Smooth muscle cell (in vitro differentiated cells): ENCODE measurements around the gene RERE. TPM values are rescaled to one million over a fixed set of nuclear protein-coding genes. Genes with fewer than 3 reads are reported as not detected.

Source experiments
- DNase-seq: peaks from one replicate; lab custom pipeline; 2025; ENCODE audit not compliant: unreplicated experiment; lab: John Stamatoyannopoulos, UW
- H2AFZ ChIP-seq: fragments of 200-600 bp; sonication (generic); 2 replicates; pipeline ENCODE4 v1.6.0; 2016; ENCODE audit warnings: antibody characterized with exemption, low read depth, mild to moderate bottlenecking
- H3F3A ChIP-seq: fragments of 200-600 bp; sonication (generic); 2 replicates; pipeline ENCODE4 v1.6.0; 2017; ENCODE audit warnings: antibody characterized with exemption, low read depth
- H3K27ac ChIP-seq: fragments of 200-600 bp; sonication (generic); 2 replicates; pipeline ENCODE4 v1.5.1; 2016; ENCODE audit warnings: low read depth, mild to moderate bottlenecking
- H3K27me3 ChIP-seq: fragments of 200-600 bp; sonication (generic); 2 replicates; pipeline ENCODE4 v1.6.1; 2016; ENCODE audit warnings: low read depth, mild to moderate bottlenecking
- H3K36me3 ChIP-seq: fragments of 200-600 bp; sonication (generic); 2 replicates; pipeline ENCODE4 v1.5.1; 2016; ENCODE audit warnings: low read depth
- H3K4me1 ChIP-seq: fragments of 200-600 bp; sonication (generic); 2 replicates; pipeline ENCODE4 v1.5.1; 2016; ENCODE audit warnings: low read depth
- H3K4me2 ChIP-seq: fragments of 200-600 bp; sonication (generic); 2 replicates; pipeline ENCODE4 v1.6.0; 2016; ENCODE audit warnings: mild to moderate bottlenecking
- H3K4me3 ChIP-seq: fragments of 200-600 bp; sonication (generic); 2 replicates; pipeline ENCODE4 v1.5.1; 2016; ENCODE audit warnings: mild to moderate bottlenecking
- H3K79me2 ChIP-seq: fragments of 200-600 bp; sonication (generic); 2 replicates; pipeline ENCODE4 v1.6.0; 2016; ENCODE audit warnings: low read depth, mild to moderate bottlenecking
- H3K9ac ChIP-seq: fragments of 200-600 bp; sonication (generic); 2 replicates; pipeline ENCODE4 v1.6.0; 2016; ENCODE audit warnings: low read depth
- H3K9me3 ChIP-seq: fragments of 200-600 bp; sonication (generic); replicated peaks from 2 replicates; pipeline ENCODE4 v1.5.1; 2016; ENCODE audit warnings: low read depth
- H4K20me1 ChIP-seq: fragments of 200-600 bp; sonication (generic); 2 replicates; pipeline ENCODE4 v1.6.0; 2016; ENCODE audit warnings: low read depth
- CTCF ChIP-seq: fragments of 200-600 bp; sonication (generic); IDR thresholded peaks from 2 replicates; pipeline ENCODE4 v1.5.1; 2017; ENCODE audit warnings: borderline replicate concordance, mild to moderate bottlenecking, antibody characterized with exemption; ENCODE audit not compliant: insufficient read depth, poor library complexity, severe bottlenecking
- WGBS: methylation state at CpG from one replicate; pipeline ENCODE4 v1.1.7; 2016; ENCODE audit warnings: low lambda C conversion rate; 5-methylcytosine and 5-hydroxymethylcytosine counted together
- polyA plus RNA-seq: library from polyadenylated mRNA; unstranded; fragments of >200 nt; fragmentation: Nextera tagmentation; extraction: Ambion mirVana; gene quantifications from 2 replicates; pipeline ENCODE4 v1.2.1, GENCODE V29; 2016
- total RNA-seq: library from RNA; depleted of rRNA; stranded (reverse); fragments of >200 nt; gene quantifications from 2 replicates; pipeline ENCODE4 v1.2.3, GENCODE V29; 2014

RERE gene
- total and polyA plus RNA-seq, 2 experiments from 2014 or later, result 45.6 to 59.2 TPM

DNA sequence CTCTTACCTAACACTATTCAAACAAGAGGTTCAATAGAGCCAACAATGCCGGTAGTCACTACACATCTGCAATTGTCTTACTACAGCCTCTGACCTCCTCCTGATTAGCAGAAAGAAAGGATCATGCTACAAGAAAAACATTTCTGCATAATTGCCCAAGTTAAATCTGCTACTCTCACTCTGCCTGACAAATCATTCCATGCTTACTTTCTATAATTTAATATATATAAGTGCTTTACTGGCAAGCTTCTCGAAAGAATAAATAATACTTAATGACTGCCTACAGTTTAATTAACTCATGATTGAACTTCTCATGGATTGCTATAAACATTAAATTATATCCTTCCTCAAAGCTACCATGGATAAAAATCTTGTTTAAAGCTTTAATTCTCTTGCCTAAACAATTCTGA lies 343.5 kb downstream of the RERE start:
- 91% methylated on average over 2 of the region's 2 CpGs for WGBS
- no peak overlapping the region for H3K4me2 ChIP-seq
- TF ChIP-seq CTCF, result no peak
- peaks cover 35% of the 10 kb centered on the region for H3K4me1 ChIP-seq
- H2AFZ ChIP-seq, result no peak overlapping the region
- no peak overlapping the region for H3K27ac ChIP-seq
- H3K9ac ChIP-seq, result no peak overlapping the region
- peaks cover 22% of the 10 kb centered on the region for H3F3A ChIP-seq
- H3K9me3 ChIP-seq, result no peaks in the 10 kb centered on the region
- H3K27me3 ChIP-seq, result no peaks in the 10 kb centered on the region
- no peak overlapping the region for H3K4me3 ChIP-seq
- H3K36me3 ChIP-seq, result no peaks in the 10 kb centered on the region
- peaks cover 49% of the 10 kb centered on the region for H3K79me2 ChIP-seq
- peaks cover 77% of the 10 kb centered on the region for H4K20me1 ChIP-seq
- DNase-seq, result no peak

- TF ChIP-seq CTCF, result no peak
- DNase-seq, result no peak
- no peak overlapping the region for H2AFZ ChIP-seq
- H3K27ac ChIP-seq, result no peak overlapping the region
- WGBS, result 94% methylated on average over 4 of the region's 4 CpGs
- no peak overlapping the region for H3K4me3 ChIP-seq
- peaks cover 71% of the 10 kb centered on the region for H4K20me1 ChIP-seq
- H3K27me3 ChIP-seq, result no peaks in the 10 kb centered on the region
- no peak overlapping the region for H3K4me2 ChIP-seq
- peaks cover 55% of the 10 kb centered on the region for H3K79me2 ChIP-seq
- H3F3A ChIP-seq, result peaks cover 22% of the 10 kb centered on the region
- no peaks in the 10 kb centered on the region for H3K9me3 ChIP-seq
- H3K9ac ChIP-seq, result no peak overlapping the region
- H3K36me3 ChIP-seq, result no peaks in the 10 kb centered on the region
- H3K4me1 ChIP-seq, result peaks cover 34% of the 10 kb centered on the region
Observed at GRCh38 chr1:8473121-8473875, 344.1 kb downstream of the RERE start.

DNA sequence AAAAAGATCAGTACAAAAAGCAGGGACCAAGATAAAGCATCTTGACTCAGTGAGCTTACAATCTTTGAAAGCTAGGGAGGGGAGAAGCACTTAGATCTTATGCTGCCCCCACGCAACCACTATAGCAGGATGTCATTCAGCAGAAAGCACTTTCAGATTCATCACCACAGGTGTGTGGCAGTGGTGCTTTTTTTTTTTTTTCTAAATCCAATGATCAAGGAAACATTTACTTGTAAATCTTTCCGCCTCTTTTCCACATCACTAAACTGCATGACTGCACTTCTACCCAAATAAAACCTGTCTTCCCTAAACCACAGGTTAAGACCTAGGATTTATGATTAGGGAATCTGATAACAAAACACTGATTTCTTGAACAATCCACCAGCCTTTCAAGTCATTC lies 344.8 kb downstream of the RERE start:
- WGBS, result 98% methylated on average over 2 of the region's 2 CpGs
- H2AFZ ChIP-seq, result no peak overlapping the region
- peaks cover 18% of the 10 kb centered on the region for H3F3A ChIP-seq
- no peak overlapping the region for H3K4me3 ChIP-seq
- no peaks in the 10 kb centered on the region for H3K36me3 ChIP-seq
- H3K9ac ChIP-seq, result no peak overlapping the region
- H3K9me3 ChIP-seq, result no peaks in the 10 kb centered on the region
- peaks cover 67% of the 10 kb centered on the region for H4K20me1 ChIP-seq
- no peak for TF ChIP-seq CTCF
- H3K27me3 ChIP-seq, result no peaks in the 10 kb centered on the region
- H3K4me1 ChIP-seq, result peaks cover 28% of the 10 kb centered on the region
- no peak overlapping the region for H3K27ac ChIP-seq
- H3K79me2 ChIP-seq, result peaks cover 59% of the 10 kb centered on the region
- DNase-seq, result no peak
- no peak overlapping the region for H3K4me2 ChIP-seq

GRCh38 chr1:8471451-8471850 lies 346.0 kb downstream of the RERE start:
- Histone ChIP-seq H3K4me2 (no peak overlapping the region), H3K4me1 (peaks cover 16% of the 10 kb centered on the region)
- WGBS, result 99% methylated on average over 5 of the region's 5 CpGs

More at GRCh38 chr1:8471451-8471850, 346.0 kb downstream of the RERE start:
- no peaks in the 10 kb centered on the region for H3K36me3 ChIP-seq
- H3K4me3 ChIP-seq, result no peak overlapping the region
- no peaks in the 10 kb centered on the region for H3K27me3 ChIP-seq
- H3K9ac ChIP-seq, result no peak overlapping the region
- H3F3A ChIP-seq, result peaks cover 20% of the 10 kb centered on the region
- H4K20me1 ChIP-seq, result peaks cover 67% of the 10 kb centered on the region
- TF ChIP-seq CTCF, result no peak
- no peak overlapping the region for H2AFZ ChIP-seq
- no peaks in the 10 kb centered on the region for H3K9me3 ChIP-seq
- no peak for DNase-seq
- H3K79me2 ChIP-seq, result peaks cover 69% of the 10 kb centered on the region
- no peak overlapping the region for H3K27ac ChIP-seq
